Left cardiac atrium (tissue), 4 donors: ENCODE results near the gene DMD. TPM values are rescaled to one million over a fixed set of nuclear protein-coding genes. Genes with fewer than 3 reads are reported as not detected.
A peak's percentile ranks its signal among the peaks of the same experiment; 100 is the strongest.
"Not testable (repeated sequence)": the region's sequence is repeated elsewhere in the genome, so short reads cannot be mapped to it uniquely, and the experiment has no call there.

Experiments
- ATAC-seq, 2 donors: fragments of 200-7000 bp; cut with Tn5 transposase; one replicate each; pipeline ENCODE4 v1.9.1; 2020; ENCODE audit warnings: mild to moderate bottlenecking in 2 of 2, moderate library complexity in 2 of 2
- DNase-seq: peaks from one replicate; pipeline ENCODE4 v3.0.0-alpha.2; 2020
- intact Hi-C, 2 donors: fragments of 100-400 bp; cut with DNase I; formaldehyde crosslinking; loops; one replicate each; pipeline versions ENCODE4 v1.14.1 to v1.15.1; 2022 to 2023
- total RNA-seq, 2 donors: library from RNA; stranded (reverse); fragmentation: NEBNext Ultra II Directional; extraction: Animal tissue kit (Norgen Biotek cat#: 25700); gene quantifications; one replicate each; pipeline ENCODE4 v1.2.1, GENCODE V29; 2021
- donor health status: DM: no; HTN: yes; CAD: no.
- donor health status: DM: no; HTN: yes; CAD: no; lungs with severe emphysema.
- donor health status: DM: yes; HTN: yes; CAD: no.
- donor health status: Dilated cardiomyopathy.

DMD gene
- total RNA-seq, 2 donors from 2014 or later: 134 to 137 TPM

DNA sequence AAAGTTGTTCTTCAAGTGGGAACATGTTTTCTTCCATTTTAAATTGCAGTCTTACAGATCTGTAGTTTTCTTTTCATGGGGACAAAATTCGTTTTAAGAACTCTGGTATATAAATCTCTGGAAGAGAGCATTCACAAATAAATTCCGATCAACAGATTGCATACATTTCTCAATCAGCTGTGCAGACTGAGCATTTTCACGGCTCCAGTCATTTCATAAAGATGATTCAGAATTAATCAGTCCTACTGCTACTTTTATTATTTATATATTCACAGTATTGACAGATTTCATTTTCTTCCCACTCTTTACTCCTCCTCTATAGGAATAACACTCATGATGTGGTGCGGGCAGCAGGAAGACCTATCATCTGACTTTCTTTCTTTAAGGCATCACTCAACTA, 1604.6 kb downstream of the DMD start:
- ATAC-seq (no peak), DNase-seq (no peak)
- intact Hi-C loops: no loop called here

DNA sequence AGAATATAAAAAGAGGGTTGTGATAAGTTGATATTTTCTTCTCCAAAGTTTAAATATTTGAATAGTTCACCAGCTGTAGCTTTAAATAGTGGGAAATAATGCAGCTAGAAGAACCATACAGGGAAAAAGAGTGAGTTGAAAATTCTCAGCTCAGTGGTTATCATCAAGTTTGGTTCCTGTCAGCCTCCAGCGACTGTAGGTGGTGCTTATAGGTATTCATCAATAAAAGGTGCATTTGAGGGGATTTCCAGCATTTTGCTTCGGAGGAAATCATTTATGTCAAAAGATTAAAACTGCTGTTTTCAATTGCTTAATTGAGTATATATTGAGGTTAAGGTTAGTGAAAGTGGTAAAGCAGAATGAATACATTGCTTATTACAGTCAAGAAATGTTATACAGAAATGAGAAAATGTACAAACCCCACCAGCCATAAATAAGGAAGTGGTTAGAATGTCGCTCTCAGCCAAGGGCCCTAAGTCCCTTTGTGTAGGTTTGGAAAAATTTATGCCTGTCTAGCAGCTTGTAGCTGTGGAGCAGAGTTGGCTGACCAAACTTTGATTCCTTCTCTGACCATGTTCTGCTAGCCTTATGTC, 1606.6 kb downstream of the DMD start:
- DNase-seq: no peak
- intact Hi-C loops: no loop called here
- no peak for ATAC-seq

DNA sequence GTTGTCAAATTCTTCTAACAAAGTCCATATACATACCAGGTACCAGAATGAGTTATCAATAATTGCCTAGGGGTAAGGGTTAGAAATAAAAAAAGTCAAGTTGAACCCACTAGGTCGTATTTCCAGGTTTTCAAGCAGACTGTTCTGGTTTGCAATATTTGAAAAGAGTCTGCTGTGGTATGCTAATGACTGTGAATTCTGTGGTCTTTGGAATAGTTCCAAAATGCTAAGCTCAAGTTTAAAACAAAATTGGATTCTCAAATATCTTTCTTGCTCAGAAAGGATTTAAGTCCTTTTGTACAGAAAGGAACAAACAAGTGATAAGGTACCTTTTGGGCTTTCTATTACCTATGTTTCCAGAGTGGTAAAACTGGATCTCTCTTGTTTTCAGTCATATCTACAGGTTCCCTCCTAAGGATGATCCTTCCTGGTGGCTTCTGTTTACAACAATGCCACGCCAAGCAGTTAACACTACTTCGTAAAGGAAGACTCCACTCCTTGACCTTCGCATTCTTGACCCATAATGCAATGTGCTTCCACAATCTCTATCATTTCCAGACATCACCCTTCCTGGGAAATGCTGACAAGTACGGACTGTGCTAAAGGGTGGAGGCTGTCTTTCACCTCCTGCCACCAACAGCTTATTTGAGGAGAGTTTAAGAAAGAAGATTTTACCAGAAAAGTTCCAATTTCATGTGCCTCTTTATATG, 1607.8 kb downstream of the DMD start:
- ATAC-seq (no peak), DNase-seq (no peak)
- intact Hi-C loops: no loop called here

DNA sequence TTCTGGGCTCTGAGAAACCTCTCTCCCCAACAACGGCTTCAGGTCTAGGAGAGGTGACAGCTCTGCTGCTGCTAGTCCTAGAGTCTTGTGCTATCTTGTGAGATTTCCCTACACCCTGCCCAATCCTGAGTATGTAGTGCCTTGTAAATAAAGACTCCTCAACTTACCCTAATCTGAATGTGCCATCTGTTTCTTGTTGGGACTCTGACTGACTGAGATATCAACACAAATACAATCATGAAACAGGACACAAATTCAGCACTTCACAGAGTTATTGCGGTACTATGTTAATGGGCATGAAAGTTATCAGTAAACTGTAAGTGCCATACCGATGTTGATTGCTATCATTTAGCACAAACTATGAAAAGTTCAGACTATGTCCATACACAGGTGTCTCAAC, 1610.5 kb downstream of the DMD start:
- ATAC-seq (no peak), DNase-seq (no peak)
- intact Hi-C loops: no loop called here

DNA sequence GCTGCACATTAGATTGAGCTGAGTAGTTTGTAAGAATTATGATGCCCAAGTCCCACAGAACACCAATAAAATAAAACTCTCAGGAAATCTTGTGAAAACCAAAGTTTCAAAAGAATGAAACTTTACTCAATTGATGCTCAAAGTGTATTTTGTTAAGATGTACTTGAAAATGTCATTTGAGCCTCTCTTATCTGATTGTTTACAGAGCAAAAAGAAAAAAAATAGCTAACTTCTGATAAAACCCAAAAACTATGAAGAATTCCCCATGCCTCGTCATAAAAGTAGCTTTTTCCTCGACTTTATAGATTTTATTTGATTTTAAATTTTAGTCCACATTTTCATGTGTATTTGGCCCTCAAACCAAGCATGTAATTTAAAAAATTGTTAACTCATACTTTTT, 1618.0 kb downstream of the DMD start:
- no peak for ATAC-seq
- DNase-seq: no peak
- intact Hi-C loops: no loop called here

DNA sequence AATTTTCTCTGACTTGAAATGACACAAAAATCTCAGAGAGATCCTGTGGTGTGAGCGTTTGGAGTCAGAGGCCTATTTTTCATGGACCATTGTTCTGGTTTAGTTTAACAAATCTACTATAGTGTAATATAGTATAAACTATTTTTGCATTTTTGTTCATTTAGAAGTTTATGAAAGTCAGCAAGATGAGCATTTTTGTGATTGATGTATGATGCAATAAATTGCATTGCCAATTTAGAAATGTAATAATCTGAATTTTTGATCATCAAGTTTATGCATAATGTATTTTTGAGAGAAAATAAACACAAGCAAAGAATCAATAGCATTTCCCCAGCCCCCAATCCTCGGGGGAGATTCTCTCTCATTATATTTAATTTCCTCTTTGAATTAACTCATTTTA, 1620.0 kb downstream of the DMD start:
- ATAC-seq (no peak), DNase-seq (no peak)
- intact Hi-C loops: no loop called here

DNA sequence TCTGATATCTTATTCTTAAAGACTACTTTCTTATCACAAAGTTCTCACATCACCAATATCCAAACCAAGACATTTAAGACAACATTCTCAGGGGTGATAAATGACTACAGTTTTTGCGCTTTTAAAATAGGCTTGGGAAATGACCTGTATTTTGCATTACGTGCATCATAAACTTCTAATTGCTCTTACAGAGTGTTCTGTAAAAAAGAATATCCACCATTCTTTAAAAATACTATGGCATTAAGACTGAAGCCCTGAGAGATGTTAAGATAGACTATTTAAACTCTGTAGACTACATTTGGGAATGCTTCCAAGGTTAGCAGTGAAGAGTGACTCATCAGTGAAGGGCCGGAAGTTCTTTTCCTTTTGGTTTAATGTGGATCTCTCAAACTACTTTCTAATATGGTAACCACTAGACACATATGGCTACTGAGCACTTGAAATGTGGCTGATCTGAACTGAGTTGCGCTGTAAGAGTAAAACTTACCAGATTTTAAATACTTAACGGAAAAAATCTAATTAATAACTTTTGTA, 1620.7 kb downstream of the DMD start:
- intact Hi-C loops: no loop called here
- DNase-seq (no peak), ATAC-seq (no peak)

DNA sequence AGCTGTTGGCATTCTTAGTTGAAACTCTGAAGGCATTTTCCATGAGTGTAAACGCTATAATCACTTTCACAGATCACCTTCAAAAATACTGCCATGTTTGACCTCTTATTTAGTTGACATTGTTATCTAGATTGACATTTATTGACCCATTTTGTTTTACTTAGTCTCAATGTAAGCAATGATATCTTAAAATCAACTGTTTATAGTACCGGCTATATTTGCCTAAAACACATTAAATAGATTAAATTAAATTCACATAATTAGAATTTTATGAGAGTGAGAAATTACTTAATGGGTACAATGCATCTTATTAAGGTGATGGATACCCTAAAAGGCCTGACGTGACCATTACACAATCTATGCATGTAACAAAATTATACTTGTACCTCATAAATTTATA, 1621.8 kb downstream of the DMD start:
- DNase-seq (no peak), ATAC-seq (no peak)
- intact Hi-C loops: no loop called here

DNA sequence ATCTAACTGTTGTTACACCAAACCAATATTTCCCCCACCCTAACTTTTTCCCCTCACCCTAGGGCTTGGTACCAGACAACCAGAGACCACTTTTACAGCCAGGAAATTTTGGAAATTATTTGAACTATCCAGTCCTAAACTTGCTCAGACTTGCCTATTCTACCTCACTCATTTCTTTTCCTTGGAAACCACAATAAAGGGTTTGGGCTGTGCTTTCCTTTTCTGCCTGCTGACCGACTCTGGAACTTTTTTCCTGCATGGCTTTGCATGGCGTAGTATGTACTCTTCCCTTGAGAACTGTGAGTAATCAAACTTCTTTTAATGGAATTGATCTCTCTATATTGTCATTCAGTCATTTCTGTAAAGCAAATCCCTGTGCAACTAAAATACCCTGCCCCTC, 1623.0 kb downstream of the DMD start:
- DNase-seq (no peak), ATAC-seq (no peak)

DNA sequence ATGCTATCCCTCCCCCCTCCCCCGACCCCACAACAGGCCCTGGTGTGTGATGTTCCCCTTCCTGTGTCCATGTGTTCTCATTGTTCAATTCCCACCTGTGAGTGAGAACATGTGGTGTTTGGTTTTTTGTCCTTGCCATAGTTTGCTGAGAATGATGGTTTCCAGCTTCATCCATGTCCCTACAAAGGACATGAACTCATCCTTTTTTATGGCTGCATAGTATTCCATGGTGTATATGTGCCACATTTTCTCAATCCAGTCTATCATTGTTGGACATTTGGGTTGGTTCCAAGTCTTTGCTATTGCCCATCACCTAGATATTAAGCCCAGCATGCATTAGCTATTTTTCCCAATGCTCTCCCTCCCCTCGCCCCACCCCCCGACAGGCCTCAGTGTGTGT, 1627.5 kb downstream of the DMD start:
- DNase-seq: not testable (repeated sequence)

More for the DNA sequence above, 1623.0 kb downstream of the DMD start:
- intact Hi-C loops: no loop called here

DNA sequence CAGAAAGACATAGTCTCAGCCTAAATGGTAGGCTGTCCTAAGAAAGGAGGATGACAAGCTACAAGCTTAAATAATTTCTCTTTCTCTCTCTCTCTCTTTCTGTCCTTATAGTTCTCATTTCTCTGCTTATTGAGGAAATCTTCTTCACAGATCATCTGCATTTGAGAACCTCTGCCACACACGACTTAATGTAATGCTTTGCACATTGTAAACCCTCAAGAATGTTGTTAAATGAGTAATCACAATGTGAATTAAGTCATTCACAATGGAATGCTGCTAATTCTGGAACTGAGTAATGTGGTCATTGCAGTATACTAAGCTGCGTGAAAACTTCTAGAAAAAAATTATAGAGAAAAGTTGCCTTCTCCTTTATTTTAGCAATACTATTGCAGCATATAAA, 1630.6 kb downstream of the DMD start:
- ATAC-seq (no peak), DNase-seq (no peak)
- intact Hi-C loops: no loop called here

More for the DNA sequence above, 1627.5 kb downstream of the DMD start:
- ATAC-seq, intact Hi-C loops: not testable (repeated sequence)

DNA sequence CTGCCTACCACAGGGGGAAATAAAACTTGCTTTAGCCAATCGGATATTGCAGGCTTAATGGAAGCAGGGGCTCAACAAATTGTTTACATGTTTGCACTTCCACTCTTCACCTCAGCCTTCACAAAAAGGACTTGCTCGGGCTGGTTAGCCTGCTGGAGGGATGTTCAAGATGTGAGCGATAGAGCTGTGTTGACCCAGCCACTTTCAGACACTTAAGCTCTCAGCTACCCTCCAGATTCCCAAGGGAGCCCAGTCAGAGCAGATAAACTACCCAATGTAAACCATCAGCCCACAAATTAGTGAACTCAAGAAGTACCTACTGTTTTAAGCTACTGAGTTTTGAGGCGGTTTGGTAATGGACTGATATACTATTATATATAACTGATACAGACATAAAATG, 1631.1 kb downstream of the DMD start:
- ATAC-seq (no peak), DNase-seq (no peak)
- intact Hi-C loops: no loop called here

DNA sequence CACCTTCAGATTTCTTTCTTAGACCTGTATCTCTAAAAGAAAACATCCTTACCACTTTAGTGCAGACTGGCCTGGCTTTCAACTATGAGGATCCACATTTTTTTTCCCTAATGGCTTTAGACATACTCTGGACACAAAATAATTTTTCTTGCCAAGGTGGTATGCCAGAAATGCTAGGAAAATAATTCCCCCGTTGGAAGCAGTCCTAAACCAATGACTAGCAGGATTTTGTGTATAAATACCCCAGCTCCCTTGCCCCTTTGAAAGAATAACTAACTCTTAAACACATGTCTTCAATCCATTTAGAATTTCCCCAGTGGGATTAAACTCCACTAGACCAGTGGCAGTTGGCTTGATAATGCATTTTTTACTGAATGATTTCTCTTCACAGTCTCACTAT, 1639.0 kb downstream of the DMD start:
- DNase-seq (no peak), ATAC-seq (no peak)
- intact Hi-C loops: no loop called here

DNA sequence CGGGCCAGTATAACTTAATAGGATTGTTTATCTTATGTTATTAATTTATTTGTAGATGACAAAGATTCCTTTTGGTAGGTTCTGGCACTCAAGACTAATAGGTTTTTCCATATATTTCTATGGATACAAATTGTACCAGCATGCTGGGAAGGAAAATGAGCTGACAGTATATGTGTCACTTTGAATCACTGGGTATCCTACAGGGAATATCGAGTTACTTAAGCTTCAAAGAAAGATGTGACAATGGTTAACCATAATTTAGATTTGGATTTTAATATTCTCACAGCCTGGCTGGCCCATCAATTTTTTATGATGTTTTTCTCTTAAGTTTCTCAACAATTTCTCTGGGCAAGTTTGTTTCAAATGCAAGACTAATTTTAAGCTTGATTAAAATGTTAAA, 1640.7 kb downstream of the DMD start:
- ATAC-seq (no peak), DNase-seq (no peak)
- intact Hi-C loops: no loop called here

DNA sequence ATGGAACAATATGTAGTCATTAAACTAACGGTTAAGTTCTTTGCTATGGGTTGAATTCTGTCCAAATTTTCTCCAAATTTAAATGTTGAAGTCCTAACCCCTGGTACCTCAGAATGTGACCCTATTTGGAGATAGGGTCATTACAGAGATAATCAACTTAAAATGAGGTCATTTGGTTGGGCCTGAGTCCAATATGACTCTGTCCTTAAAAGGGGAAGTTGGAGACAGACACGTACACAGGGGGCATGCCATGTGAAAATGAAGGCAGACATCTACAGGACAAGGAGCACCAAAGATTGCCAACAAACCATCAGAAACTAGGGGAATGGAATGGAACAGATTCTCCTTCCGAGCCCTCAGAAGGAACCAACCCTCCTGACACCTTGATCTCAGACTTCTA, 1647.6 kb downstream of the DMD start:
- ATAC-seq: peak in 1 of 2 donors; percentile 24
- intact Hi-C loops: no loop called here
- DNase-seq: no peak

DNA sequence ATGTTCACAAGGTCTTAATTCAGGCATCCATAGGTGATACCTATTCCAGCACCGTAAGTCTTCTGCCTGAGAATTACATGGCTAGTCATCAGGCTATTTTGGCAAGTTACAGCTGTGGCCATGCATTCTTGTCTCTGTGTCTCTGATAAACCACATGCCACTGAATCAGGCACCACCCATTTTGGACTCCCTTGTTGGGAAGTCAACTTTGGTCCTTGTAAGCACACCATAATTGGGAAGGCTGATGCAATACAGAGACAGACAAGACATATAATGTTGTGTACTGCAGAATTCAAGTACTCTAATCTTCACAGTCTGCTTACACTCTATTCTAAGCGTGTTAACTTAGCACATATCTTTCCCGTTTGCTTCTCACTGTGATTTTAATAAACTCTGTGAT, 1655.8 kb downstream of the DMD start:
- intact Hi-C loops: no loop called here
- no peak for DNase-seq
- peak in 1 of 2 donors; percentile 68 for ATAC-seq

DNA sequence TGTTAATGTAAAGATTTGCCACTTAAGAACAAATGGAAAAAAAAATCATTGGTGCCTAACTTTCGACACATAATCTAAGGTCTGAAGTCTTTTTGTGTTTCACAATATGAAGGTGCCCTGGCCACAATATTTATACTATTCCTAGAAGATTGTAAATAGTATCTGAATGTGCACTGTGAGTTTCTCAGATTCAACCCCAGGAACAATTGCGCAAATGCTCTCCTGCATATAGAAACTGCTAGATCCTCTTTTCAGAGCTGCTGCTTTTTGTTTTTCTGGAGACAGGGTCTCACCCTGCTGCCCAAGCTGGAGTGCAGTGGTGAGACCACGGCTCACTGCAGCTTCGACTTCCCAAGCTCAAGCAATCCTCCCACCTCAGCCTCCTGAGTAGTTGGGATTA, 1659.4 kb downstream of the DMD start:
- no peak for ATAC-seq
- intact Hi-C loops: no loop called here
- no peak for DNase-seq

DNA sequence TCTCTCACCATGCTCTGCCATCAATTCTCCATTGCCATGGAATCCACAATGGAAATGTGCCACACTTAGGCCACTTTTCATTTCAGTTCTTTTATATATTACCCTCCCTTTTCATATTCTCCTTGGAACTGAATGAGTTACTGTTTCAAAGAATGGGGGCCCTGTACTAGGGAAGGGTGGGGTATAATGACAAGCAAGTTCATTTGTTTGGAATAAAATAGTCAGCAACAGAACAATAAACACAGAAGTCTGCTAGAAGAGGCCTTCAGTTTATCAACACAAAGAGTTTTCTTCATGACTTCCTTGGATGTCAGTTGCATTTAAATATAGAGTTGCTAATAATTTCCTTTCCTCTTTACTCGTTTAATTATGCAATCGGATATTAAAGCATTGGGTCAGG, 1661.2 kb downstream of the DMD start:
- DNase-seq: no peak
- intact Hi-C loops: no loop called here
- no peak for ATAC-seq

DNA sequence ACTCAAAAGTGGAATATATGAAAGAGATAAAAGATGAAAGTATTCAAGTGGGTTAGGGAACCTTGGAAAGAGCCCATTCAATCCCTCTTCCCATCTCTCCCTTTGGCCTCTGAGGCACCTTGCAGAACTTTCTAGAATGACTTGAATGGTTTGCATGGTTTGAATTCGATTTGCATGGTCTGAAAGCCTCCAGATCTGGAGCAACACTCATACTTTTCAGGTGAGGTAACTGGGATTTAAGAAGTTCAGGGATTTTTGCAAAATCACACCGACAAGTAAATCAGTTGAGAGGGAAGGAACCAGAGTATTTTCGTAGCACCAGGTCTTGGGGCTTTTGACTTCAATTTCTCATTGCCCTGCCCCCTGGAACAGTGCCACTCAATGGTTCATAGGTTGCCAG, 1663.5 kb downstream of the DMD start:
- no peak for ATAC-seq
- intact Hi-C loops: no loop called here
- DNase-seq: no peak

DNA sequence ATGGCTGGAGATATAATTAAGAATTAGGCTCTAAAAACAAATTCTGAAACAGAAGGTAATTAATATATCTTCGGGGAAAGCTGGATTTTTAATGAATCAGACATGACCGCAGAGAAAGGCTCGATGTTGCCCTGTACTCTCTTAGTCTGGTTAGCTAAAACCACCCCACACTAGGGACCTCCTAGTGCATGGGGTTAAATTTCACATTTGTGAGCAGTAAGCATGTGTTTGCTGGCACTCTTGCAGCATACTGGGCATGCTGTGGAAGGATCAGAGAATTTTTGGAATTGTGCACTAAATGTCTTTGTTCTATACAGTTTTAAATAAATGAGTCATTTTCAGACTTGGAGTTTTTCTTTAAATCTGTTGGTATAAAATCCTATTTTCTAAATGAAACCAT, 1663.9 kb downstream of the DMD start:
- ATAC-seq (no peak), DNase-seq (no peak)
- intact Hi-C loops: no loop called here

DNA sequence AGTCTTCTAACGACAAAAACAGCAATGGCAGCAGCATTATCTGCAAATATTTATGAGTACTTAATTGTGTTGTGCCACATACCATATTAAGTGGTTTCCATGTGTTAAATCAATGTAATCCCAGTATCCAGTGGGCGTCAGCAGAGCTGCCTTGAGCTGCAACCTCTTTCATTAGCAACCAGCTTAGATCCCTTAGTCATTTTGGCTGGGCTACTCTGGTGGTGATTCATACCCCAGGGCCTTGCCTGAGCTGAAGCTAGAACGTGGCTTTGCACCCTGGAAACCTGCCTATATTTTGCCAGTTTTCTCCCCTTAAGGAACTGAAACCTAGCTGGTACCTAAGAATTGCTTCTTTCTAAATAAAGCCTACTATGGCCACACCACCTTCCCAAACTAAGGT, 1665.2 kb downstream of the DMD start:
- intact Hi-C loops: no loop called here
- ATAC-seq: peak in 1 of 2 donors; percentile 88
- peak; percentile 24 for DNase-seq
